Panc1 (cell line): ENCODE results near the gene IGFL4. TPM values are rescaled to one million over a fixed set of nuclear protein-coding genes. Genes with fewer than 3 reads are reported as not detected.

Experiments used
- ATAC-seq: fragments of 200-7000 bp; cut with Tn5 transposase; 2 replicates; pipeline ENCODE4 v1.9.1; 2020; ENCODE audit warnings: mild to moderate bottlenecking, moderate library complexity
- BruUV-seq: library from RNA; stranded (reverse); fragments of 400-500 nt; replicated peaks from 2 replicates; lab custom pipeline; 2021; lab: Mats Ljungman, UMichigan
- CTCF ChIA-PET: fragments of 300-600 bp; sonication (Branson Sonifier 250); formaldehyde crosslinking; loops from one replicate; lab custom pipeline; 2022; ENCODE audit warnings: antibody characterized with exemption; lab: Charles Lee
- POLR2A ChIA-PET: fragments of 300-600 bp; sonication (Branson Sonifier 250); formaldehyde crosslinking; loops from one replicate; lab custom pipeline; 2022; ENCODE audit warnings: antibody characterized with exemption; lab: Charles Lee
- DNase-seq: peaks from one replicate; pipeline ENCODE4 v3.0.0-alpha.2; 2010; ENCODE audit warnings: low read depth, low spot score
- H3K27ac ChIP-seq: 2 replicates; pipeline ENCODE4 v1.5.1; 2011; ENCODE audit warnings: mild to moderate bottlenecking, low read length, inconsistent platforms
- H3K27me3 ChIP-seq: fragments of 200-500 bp; sonication (Bioruptor generic); 2 replicates; pipeline ENCODE4 v1.6.0; 2014; ENCODE audit warnings: low read length, inconsistent platforms; ENCODE audit not compliant: control insufficient read depth, insufficient read depth
- H3K36me3 ChIP-seq: fragments of 200-500 bp; sonication (Bioruptor generic); 2 replicates; pipeline ENCODE4 v1.5.1; 2014; ENCODE audit warnings: inconsistent platforms, mild to moderate bottlenecking, low read length, moderate library complexity; ENCODE audit not compliant: control insufficient read depth, insufficient read depth
- H3K4me1 ChIP-seq: 2 replicates; pipeline ENCODE4 v1.5.1; 2011; ENCODE audit warnings: inconsistent platforms, mild to moderate bottlenecking, low read length, moderate library complexity; ENCODE audit not compliant: control insufficient read depth, insufficient read depth
- H3K4me3 ChIP-seq, 2 experiments: 2 replicates each; pipeline ENCODE4 v1.5.1; 2011 to 2012; ENCODE audit warnings: low read depth in 2 of 2, low read length in 2 of 2, mild to moderate bottlenecking in 2 of 2, inconsistent platforms in 1 of 2, moderate library complexity in 1 of 2
- H3K9me3 ChIP-seq: fragments of 200-500 bp; sonication (Bioruptor generic); 2 replicates; pipeline ENCODE4 v1.5.1; 2014; ENCODE audit warnings: low read depth, mild to moderate bottlenecking, inconsistent platforms, low read length, moderate library complexity; ENCODE audit not compliant: control insufficient read depth, insufficient read depth
- CTCF ChIP-seq: fragments of 450-650 bp; IDR thresholded peaks from 2 replicates; pipeline ENCODE4 v1.5.1; 2017; ENCODE audit warnings: mild to moderate bottlenecking
- POLR2AphosphoS5 ChIP-seq: IDR thresholded peaks from 2 replicates; pipeline ENCODE4 v1.6.1; 2012; ENCODE audit warnings: mild to moderate bottlenecking, low read depth, low read length, moderate library complexity
- REST ChIP-seq, 2 experiments: IDR thresholded peaks; 2 replicates each; pipeline ENCODE4 v1.6.1; 2011 to 2012; ENCODE audit warnings: low read depth in 2 of 2, control low read depth in 1 of 2, low read length in 1 of 2, mild to moderate bottlenecking in 1 of 2, moderate library complexity in 1 of 2; ENCODE audit not compliant: insufficient read depth in 1 of 2
- TCF7L2 ChIP-seq: IDR thresholded peaks from 2 replicates; pipeline ENCODE4 v1.6.1; 2011; ENCODE audit warnings: mild to moderate bottlenecking, low read depth, low read length, inconsistent platforms
- in situ Hi-C: cut with HindIII; loops from 2 replicates; pipeline ENCODE4 v1.10.0; 2016; ENCODE audit warnings: low sequenced_read_pairs, low pct_unique_long_range_greater_than_20kb
- intact Hi-C: fragments of 100-400 bp; cut with micrococcal nuclease; formaldehyde crosslinking; loops from one replicate; pipeline ENCODE4 v1.10.0; 2022; ENCODE audit not compliant: unreplicated experiment
- total RNA-seq: library from RNA; stranded (reverse); gene quantifications from one replicate; pipeline ENCODE4 v1.2.1, GENCODE V29; 2021; ENCODE audit not compliant: unreplicated experiment

The IGFL4 gene
- total RNA-seq, 1 experiment from 2014 or later: 0.39 TPM

- H3K9me3 ChIP-seq: no peaks in the 10 kb centered on the region
- H3K27me3 ChIP-seq: no peaks in the 10 kb centered on the region
- H3K27ac ChIP-seq: no peak overlapping the region
- BruUV-seq: no TSS peak
- intact Hi-C loops: no loop called here
- peak; percentile 81 for ATAC-seq
- ChIA-PET CTCF (interaction anchor here (0.6 kb wide), 1 partner anchor 12 kb away, joined by 6 read pairs; no protein-coding TSS in a partner anchor), POLR2A (no interaction called here)
- in situ Hi-C loops: no loop called here
- peak overlapping the region; percentile 48 to 60 for H3K4me3 ChIP-seq
- peaks cover 3% of the 10 kb centered on the region; the same call in 1 of the 2 replicates for H3K4me1 ChIP-seq
- DNase-seq: no peak
- TF ChIP-seq CTCF (peak; percentile 86), REST (IDR thresholded peaks at IDR 0.05; ENCODE audit: insufficient read depth in 1 of 2, low read depth in 2 of 2, low read length in 1 of 2) (no peak)
- no peaks in the 10 kb centered on the region for H3K36me3 ChIP-seq
Observed at GRCh38 chr19:46016426-46017094, 24.2 kb downstream of the IGFL4 start.

- peaks cover 3% of the 10 kb centered on the region; the same call in 1 of the 2 replicates for H3K4me1 ChIP-seq
- peak overlapping the region; percentile 48 to 60 for H3K4me3 ChIP-seq
- no peak overlapping the region for H3K27ac ChIP-seq
- H3K27me3 ChIP-seq: no peaks in the 10 kb centered on the region
- TF ChIP-seq POLR2AphosphoS5: no peak
- no peak for TF ChIP-seq TCF7L2
- no peaks in the 10 kb centered on the region for H3K36me3 ChIP-seq
- CTCF ChIA-PET: no interaction called here
- DNase-seq (no peak), ATAC-seq (peak; percentile 60)
- intact Hi-C loops: no loop called here
- BruUV-seq: no TSS peak
- POLR2A ChIA-PET: no interaction called here
- in situ Hi-C loops: no loop called here
- no peaks in the 10 kb centered on the region for H3K9me3 ChIP-seq
Observed at GRCh38 chr19:46015687-46016425, 24.9 kb downstream of the IGFL4 start.
